Esophagus squamous epithelium (tissue), 4 donors: ENCODE results near the gene NXT1.

Experiments
- CTCF ChIP-seq, 6 experiments: fragments of 450-650 bp in 4 of 6; fragments of 200-600 bp in 2 of 6; sonication (generic) in 2 of 6; IDR thresholded peaks; one replicate each; pipeline ENCODE4 v1.5.1; 2016 to 2019; ENCODE audit warnings: antibody characterized with exemption in 6 of 6, mild to moderate bottlenecking in 4 of 6, moderate library complexity in 4 of 6
- POLR2A ChIP-seq, 4 donors: fragments of 450-650 bp; IDR thresholded peaks; one replicate each; pipeline ENCODE4 v1.6.1; 2017; ENCODE audit warnings: antibody characterized with exemption in 4 of 4, mild to moderate bottlenecking in 4 of 4, moderate library complexity in 3 of 4

- no peak for TF ChIP-seq CTCF (IDR thresholded peaks at IDR 0.05)
- TF ChIP-seq POLR2A (IDR thresholded peaks at IDR 0.05): no peak
Measured at GRCh38 chr20:23327617-23328333, 22.8 kb upstream of the NXT1 start.
